ENCODE data around the gene UCK2.

The UCK2 gene

DNA sequence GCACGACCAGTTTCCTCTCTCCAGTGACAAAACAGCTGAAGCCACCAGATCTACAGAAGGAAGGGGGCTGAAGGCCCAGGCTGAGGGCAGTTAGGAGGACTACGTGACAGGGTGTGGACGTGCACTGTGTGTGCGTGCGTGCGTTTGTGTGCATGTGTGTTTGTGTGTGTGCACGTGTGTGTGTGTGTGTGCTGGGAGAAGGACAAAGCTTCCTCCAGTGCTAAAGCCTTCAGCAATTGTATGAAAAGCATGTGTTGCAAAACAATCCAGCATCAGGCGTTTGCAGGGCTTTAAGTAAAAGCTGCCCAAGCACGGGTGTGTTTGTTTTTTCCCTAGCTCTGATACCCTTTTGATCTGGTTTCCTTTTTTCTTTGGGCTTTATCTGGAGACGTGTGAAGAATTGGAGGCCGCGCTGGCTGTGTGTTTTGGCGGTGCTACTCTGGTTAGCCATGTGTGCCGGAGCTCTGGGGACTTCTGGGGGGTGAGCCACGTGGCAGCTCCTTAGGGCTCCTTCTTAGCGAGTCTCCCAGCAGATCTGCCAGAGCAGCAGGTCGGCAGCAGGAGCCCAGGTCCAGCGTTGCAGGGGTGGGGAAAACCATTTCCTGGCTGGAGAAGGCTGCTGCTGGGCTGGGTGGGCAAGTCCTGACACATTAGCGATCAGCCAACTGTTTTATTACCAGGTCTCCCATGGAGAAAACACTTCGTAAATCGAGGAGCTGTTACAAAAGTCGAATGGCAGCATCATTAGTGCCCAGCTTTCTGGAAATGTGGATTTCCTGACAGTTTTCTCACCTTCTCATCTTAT lies 73.4 kb downstream of the UCK2 start:
- no peak for DNase-seq (ENCODE audit: low spot score)

DNA sequence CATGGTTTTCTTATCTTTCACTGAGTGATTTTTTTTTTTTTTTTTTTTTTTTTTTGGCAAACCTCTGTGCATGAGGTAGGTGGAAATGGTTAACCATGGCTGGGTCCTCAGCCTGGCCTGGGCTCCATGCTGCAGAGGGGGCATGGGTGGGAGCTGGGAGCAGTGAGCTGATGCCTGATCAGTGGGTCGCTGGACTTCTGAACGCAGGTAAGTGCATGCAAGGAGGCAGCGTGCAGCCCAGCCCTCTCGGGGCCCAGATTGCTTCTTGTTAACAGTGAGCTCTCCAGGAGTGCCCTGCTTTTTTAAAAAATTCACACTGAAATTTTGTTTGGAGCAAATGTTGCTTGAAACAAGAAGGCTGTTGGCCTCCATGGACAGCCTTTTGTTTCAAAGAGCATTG lies 75.2 kb downstream of the UCK2 start:
- no peak for DNase-seq (ENCODE audit: low spot score)

DNA sequence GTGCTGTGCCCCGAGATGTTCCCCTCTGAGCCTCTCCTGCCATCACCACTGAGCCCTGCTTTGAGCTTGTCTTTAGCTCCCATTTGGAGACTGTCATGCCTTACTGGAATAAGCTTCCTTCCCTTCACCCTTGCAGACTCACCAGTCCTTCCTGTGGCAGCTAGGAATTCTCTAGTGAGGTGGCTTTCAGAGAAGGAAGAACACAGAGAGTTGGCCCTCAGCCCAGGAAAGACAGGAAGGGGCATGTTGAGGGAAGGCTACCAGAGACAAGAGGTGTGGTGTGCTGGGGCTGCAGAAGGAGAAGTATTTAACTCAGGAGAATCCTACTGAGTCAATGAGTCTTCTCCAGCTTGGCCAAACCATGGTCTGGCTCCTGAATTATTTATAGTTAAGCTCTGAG lies 76.3 kb downstream of the UCK2 start:
- DNase-seq (ENCODE audit: low spot score): no peak

DNA sequence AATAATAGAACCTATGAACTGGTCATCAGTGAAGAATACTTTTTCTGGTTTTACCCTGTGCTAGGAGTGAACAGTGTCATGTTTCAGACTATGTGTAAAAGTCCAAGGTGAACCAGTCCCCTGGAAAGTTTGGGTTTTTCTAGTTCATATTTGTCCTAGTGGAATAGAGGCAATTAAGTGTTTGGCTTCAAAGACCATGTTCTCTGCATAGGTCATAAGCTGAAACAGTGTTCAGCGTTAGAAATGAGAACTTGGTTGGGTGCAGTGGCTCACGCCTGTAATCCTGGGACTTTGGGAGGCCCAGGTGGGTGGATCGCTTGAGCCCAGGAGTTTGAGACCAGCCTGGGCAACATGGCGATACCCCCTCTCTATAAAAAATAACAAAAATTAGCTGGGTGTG lies 77.5 kb downstream of the UCK2 start:
- DNase-seq (ENCODE audit: low spot score): no peak

DNA sequence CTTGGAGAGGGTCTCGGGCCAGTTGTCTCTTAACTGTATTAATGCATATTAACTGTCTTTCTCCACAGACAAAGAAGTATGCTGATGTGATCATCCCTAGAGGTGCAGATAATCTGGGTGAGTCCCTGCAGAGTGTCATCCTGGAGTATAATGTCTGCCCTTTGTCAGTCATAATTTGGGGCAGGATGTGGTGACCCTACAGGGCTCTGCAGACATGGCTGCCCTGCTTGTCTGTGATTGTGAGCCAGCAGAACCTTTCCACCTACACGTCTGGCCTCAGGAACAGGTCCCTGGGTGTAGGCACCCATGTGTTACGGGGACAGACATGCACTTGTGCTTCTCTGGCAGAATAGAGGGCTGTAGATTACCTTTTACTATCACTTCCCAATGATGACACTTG lies 78.4 kb downstream of the UCK2 start:
- no peak for DNase-seq (ENCODE audit: low spot score)

DNA sequence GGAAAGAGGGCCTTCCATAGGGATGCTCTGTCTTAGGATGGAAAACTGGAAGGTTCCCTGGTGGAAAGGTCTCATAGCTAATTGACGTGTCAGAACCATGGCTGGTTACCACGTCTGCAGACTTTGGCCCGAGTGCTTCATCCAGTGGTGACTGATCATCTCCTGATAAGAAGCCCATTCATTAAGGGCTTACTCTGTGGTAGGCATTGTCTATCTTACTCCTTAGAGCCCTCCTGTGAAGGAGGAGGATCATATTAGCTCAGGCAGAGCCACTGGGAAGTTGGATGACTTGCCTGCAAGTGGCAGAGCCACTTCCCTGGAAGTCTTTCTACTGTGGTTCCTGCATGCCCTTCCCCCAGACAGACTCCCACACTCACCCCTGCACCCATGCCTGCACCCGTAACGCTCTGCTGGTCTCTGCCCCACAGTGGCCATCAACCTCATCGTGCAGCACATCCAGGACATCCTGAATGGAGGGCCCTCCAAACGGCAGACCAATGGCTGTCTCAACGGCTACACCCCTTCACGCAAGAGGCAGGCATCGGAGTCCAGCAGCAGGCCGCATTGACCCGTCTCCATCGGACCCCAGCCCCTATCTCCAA lies 79.9 kb downstream of the UCK2 start:
- DNase-seq (ENCODE audit: low spot score): no peak

DNA sequence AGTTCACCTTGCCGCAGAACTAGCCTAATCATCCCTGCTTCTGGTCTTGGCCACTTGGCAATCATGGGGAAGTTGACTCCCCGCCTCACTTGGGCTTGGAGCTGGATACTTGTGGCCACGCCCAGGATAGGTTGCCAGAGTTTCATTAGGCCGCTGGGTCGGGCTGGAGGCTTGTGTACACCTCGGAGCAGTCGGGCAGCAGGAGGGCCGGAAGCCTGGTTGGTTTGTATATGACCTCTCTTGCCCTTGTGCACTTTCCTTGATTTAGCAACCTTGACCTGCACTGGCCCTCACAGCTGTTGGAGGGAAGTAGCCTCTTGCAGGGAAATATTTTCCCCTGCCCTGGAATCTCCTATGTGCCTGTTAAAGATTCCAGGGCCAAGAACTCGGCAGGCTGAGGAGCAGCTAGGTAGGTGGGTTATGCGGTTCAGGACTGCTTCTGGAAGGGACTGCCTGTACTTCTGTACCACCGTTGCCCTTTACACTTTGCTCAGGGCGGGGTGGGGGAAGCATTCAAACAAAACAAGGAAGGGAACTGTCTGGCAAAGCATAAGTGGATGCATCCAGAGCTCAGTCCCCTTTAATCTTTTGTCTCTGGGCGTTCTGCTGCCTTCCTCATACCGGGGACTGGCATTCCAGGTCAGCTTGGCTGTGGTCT lies 83.5 kb downstream of the UCK2 start:
- no peak for DNase-seq (ENCODE audit: low spot score)

DNA sequence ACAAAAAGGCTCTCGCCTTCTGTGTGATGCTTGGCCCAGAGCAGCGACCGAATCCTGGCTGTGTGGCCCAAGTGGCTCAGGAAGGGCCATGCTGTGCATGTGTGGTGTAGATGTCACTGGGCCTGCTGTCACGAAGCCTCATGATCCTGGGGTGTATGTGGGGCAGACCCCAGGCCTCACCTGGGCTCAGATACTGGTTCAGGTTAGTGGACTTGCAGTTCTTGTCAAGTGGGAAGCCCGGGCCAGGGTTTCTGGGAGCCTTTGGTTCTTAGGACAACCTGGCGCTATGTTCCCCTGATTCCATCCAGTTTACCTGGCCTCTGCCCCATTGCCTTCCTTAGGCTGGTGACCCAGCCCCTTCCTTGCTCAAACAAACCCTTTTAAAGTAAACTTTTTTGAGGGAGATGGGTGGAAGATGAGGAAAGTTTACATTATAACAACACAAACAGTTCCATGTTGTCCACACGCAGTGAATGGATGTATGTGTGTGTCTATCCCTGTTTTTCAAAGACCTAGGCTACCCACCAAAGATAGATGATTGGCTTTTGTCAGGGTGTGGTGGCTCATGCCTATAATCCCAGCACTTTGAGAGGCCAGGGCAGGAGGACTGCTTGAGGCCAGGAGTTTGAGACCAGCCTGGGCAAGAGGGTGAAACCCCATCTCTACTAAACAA lies 84.3 kb downstream of the UCK2 start:
- no peak for DNase-seq (ENCODE audit: low spot score)

DNA sequence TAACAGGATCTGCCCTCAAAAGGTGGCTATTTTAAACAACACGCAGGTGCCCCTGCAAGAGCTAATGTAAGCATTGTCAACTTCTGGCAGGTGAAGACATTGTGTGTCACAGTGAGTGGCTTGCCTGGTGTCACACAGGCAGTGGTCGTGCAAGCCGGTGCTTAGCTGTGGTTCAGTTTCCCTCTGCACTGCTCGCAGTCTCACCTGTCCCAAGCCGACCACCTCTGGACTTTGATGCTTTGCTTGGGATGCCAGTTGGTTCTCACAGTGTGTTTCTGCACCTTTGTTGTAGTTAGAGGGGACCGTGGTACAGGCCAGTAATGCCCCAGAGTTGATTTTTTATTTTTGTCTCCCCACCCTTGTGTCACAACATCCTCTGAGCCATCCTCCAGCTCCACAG lies 85.2 kb downstream of the UCK2 start:
- DNase-seq (ENCODE audit: low spot score): no peak

DNA sequence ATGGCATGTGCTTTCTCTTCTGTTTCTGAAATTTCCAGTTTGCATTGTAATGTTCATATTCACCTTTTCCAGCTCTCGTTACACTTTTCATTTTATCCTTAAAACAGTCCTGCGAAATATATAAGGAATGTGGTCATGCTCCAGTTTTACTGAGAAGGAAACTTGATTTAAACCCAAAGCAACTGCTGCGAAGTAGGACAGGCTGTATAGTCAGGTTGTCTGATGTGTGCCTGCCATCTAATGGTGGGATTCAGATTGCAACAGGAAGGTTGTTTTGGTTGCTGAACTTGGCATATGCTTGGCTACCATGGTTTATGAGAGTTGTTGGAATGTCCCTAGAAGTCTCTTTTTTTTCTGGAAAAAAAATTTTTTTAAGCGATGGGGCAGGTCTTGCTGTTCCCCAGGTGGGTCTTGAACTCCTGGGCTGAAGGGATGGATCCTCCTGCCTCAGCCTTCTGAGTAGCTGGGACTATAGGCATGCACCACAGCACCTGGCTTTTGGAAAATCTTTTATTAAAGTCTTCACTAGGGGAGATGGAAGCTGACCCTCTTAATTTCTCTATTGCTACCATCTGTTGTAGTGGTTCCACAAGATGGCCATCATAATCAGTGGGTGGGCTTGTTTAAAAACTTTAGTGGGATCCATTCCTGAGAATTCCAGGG lies 86.9 kb downstream of the UCK2 start:
- peak; percentile 67 for DNase-seq (ENCODE audit: low spot score)

DNA sequence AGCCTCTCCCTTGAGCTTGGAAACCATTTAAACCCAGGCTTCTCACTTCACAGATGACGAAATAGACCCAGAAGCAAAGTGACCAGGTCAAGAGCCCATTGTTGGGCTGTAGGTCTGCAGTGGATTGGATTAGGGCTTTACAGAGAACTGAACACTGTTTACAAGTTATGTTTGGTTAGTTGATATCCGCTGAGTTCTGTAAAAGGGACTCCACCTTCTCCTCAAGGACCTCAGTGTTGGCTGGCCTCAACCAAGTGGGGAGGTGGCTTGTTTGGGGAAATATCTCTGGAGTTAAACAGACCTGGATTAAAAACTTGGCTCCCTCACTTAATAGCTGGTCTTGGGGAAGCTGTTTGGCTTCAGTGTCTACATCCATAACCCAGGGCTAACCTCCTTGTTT lies 88.1 kb downstream of the UCK2 start:
- no peak for DNase-seq (ENCODE audit: low spot score)

DNA sequence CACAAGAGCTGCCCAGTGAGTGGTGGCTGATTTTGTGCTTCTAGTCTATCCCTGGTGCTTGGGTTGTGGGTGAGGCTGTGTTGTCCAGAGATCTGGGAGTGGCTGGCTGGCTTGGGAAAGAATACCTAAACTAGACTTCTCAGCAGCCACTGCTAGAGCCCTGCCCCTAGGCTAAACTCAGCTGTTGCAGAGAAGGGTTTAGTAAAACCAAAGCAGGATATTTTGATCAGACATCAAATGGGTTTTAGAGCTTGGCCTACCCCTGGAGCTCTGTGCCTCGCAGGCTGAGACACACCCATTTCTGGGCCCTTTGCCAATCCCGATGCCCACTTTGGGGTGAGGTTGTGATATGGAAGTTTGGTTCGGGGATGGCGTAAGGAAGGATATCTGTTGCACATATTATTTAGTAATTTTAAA lies 88.5 kb downstream of the UCK2 start:
- DNase-seq (ENCODE audit: low spot score): no peak

DNA sequence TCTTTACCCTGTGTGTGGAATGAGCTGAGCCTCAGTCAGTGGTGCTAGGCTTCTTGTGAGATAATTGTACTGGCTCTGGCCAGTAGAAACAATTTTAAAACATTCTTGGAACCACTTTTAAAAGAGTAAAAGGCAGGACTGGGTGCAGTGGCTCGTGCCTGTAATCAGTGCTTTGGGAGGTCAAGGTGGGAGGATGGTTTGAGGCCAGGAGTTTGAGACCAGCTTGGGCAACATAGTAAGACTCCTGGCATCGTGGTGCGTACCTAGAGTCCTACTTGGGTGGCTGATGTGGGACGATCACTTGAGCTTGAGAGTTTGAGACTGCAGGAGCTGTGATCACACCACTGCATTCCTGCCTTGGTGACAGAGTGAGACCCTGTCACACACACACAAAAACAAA lies 89.8 kb downstream of the UCK2 start:
- DNase-seq (ENCODE audit: low spot score): no peak

DNA sequence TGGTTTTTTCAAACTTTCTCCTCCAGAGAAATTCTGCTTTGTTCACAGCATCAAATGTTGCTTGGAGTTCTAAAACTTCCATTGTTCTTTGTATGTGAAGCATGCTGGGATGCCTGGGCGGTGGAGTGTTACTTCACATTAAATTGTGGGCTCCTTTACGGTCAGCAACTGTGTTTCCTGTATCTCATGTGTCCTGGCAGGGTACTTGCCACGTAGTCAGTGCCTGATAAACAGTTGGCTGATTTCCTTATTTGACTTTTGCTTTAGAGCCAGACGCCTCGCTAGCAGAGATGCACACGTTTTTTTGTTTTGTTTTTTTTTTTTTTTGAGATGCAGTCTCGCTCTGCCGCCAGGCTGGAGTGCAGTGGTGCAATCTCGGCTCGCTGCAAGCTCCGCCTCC lies 96.7 kb downstream of the UCK2 start:
- DNase-seq (ENCODE audit: low spot score): no peak

DNA sequence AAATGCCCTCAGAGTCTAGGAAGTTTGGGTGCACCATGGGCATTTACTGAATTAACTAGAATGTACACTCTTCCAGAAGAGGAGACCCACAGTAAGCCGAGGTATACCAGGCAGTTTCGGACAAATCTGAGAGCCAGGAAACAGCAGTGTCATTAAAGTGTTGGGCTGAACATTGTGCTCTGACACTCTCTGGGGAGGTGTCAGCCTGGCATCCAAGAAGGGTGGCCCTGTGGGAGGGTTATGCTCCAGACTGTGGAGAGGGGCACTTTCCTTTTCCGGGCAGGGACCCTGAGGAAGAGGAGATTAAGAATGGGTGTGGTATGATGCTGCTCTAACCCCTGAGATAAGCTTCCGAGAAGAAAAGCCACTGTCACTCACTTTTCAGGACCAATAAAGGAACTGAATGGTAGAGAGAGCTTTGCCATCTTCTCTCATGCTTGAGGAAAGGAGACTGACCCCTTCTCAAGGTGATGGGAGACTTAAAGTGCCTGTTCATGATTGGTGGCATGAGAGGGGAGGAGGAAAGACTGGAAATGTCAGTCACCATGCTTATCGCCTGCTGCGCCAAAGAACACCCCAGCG lies 98.2 kb downstream of the UCK2 start:
- no peak for DNase-seq (ENCODE audit: low spot score)

DNA sequence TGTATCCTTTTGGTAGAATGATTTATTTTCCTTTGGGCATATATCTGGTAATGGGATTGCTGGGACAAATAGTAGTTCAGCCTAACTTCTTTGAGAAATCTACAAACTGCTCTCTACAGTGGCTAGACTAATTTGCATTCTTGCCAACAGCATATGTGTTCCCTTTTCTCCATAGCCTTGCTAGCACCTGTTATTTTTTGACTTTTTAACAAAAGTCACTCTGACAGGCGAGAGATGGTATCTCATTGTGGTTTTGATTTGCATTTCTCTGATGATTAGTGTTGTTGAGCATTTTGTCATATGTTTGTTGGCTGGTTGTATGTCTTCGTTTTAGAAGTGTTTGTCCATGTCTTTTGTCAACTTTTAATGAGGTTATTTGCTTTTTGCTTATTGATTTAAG lies 99.8 kb downstream of the UCK2 start:
- DNase-seq (ENCODE audit: low spot score): no peak

DNA sequence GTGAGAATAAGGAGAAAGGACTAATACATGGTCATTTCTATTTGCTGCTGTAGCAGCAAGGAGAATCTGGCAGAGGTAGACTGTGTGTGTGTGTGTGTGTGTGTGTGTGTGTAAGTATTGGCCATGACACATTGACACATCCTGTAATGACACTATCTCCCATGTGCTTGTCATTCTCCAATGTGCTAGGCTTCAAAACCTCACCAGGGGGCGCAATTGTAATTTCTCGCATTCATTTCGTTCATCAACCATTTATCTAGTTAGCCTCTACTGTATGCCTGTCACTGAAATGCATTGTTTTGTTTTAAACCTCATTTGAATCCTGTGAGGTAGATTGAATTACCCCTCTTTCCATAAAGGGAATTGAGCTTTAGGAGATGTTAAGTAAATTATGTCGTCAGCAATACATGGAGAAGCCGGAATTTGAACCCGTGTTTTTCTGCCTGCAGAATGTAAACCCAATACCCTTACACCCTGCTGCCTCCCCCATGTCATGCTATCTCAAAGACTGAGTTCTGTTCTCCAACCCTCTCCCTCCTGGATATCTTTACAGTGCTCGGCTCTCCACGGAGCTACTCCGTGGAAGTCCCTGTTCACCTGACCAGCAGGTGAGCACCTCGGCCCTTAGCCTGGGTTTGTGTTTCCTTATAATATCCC lies 100.8 kb downstream of the UCK2 start:
- DNase-seq (ENCODE audit: low spot score): peak; percentile 27

DNA sequence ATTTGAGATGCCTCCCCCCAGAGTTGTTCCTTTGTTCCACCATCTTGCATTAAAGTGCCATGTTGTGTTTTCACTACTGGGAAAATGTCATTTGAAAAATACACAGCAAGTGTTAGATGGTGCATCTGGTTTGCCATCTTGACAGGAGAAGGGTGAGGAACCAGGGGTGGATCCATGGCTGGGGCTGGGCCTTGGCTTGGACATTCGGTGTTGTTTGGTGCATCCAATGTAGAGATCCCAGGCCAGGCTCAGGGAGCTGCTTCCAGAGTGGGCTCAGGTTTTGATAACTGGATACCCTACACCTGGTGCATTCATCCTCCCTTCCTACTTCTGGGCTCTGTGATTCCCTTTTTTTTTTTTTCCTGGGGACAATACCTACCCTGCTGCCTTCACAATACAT lies 103.5 kb downstream of the UCK2 start:
- no peak for DNase-seq (ENCODE audit: low spot score)

DNA sequence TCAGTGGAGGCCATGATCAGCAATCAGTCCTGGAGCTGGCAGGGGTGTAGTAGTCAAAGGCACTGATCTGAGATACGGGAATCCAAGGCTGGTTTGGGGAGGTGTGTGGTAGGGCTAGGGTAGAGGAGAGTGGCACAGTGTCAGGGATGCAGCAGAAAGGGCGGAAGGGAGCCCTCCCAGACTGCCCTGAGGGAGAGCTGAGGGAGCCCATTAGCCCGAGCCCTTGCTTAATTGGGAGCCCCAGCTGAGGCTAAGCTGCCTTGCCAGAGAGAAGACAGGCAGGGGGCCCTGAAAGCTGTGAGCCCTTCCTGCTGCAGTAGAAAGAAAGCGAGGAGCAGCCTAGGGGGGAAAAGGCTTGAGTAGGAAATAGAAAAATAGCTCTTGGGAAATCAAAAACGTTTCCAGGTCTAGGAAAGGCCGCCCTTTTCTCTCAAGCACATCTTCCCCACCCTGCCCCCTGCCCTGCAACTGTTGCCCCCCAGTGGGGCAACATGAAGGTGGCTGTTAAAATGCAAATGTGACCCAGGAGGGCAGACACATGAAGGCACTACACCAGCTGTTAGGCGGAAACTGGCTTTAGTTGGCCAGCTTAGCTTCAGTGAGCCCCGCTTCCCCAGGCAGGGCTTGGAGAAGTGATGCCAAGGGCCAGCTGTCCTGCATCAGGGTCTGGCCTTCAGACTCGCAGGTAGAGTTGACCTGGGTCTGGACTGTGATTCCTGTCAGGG lies 106.2 kb downstream of the UCK2 start:
- DNase-seq (ENCODE audit: low spot score): no peak

DNA sequence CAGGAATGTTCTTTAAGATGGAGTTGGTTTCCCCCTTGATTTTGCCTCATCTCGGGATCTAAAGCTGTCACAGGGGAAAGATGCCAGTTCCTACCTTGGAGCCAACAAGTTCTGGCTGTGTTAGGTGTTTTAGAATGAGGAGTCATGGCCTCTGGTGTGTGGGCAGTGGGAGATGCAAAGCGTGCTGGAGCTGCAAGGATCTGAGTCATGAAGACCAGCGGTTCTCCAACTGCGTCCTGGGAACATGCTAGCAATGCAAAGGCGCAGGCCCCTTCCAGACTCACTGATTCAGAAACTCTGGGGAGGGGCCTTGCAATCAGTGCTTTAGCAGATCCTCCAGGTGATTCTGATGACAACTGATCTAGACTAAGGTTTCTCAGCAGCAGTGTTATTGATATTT lies 109.1 kb downstream of the UCK2 start:
- no peak for DNase-seq (ENCODE audit: low spot score)

DNA sequence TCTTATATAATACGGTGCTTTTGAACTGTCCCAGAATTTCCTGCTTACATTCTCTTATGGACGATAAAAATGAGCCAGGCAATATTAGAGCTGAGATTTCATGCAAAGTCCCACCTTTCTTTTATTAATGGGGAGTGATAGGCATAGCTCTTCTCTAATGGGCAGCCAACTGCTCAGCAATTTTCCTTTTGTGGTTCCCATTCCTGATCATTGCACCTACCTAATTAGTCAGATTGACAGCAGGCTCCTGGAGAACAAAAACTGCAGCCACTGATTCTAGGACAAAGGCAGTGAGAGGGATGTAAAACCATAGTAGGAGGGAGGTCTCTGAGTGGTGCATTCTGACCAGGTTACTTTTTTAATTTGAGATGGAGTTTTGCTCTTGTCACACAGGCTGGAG lies 110.4 kb downstream of the UCK2 start:
- DNase-seq (ENCODE audit: low spot score): no peak

Measured in CD4-positive, alpha-beta T cell treated with Interleukin-6 at 100 ng/mL for 8 hours (primary cell).